Neural progenitor cell (in vitro differentiated cells): ENCODE data around the gene KRTAP2-3. TPM values are rescaled to one million over a fixed set of nuclear protein-coding genes. Genes with fewer than 3 reads are reported as not detected.
"Not testable (repeated sequence)": the region's sequence is repeated elsewhere in the genome, so short reads cannot be mapped to it uniquely, and the experiment has no call there.

Experiments
- DNase-seq: peaks from one replicate; pipeline ENCODE4 v3.0.0-alpha.2; 2016; ENCODE audit warnings: low spot score
- H2AFZ ChIP-seq: fragments of 200-600 bp; sonication (generic); replicated peaks from 2 replicates; pipeline ENCODE4 v1.6.1; 2016; ENCODE audit warnings: antibody characterized with exemption
- H3F3A ChIP-seq: fragments of 200-600 bp; sonication (generic); 2 replicates; pipeline ENCODE4 v1.6.1; 2016; ENCODE audit warnings: antibody characterized with exemption, low read depth
- H3K27ac ChIP-seq: fragments of 200-600 bp; sonication (generic); 2 replicates; pipeline ENCODE4 v1.5.1; 2016; ENCODE audit warnings: mild to moderate bottlenecking
- H3K27me3 ChIP-seq: fragments of 200-600 bp; sonication (generic); 2 replicates; pipeline ENCODE4 v1.6.1; 2016; ENCODE audit warnings: mild to moderate bottlenecking, moderate library complexity
- H3K36me3 ChIP-seq: fragments of 200-600 bp; sonication (generic); 2 replicates; pipeline ENCODE4 v1.5.1; 2016
- H3K4me1 ChIP-seq: fragments of 200-600 bp; sonication (generic); 2 replicates; pipeline ENCODE4 v1.6.1; 2016; ENCODE audit warnings: mixed run types
- H3K4me2 ChIP-seq: fragments of 200-600 bp; sonication (generic); 2 replicates; pipeline ENCODE4 v1.6.1; 2016
- H3K4me3 ChIP-seq: fragments of 200-600 bp; sonication (generic); 2 replicates; pipeline ENCODE4 v1.5.1; 2016
- H3K79me2 ChIP-seq: fragments of 200-600 bp; sonication (generic); 2 replicates; pipeline ENCODE4 v1.6.1; 2016; ENCODE audit warnings: low read depth
- H3K9ac ChIP-seq: fragments of 200-600 bp; sonication (generic); 2 replicates; pipeline ENCODE4 v1.6.1; 2016
- H3K9me3 ChIP-seq: fragments of 200-600 bp; sonication (generic); 2 replicates; pipeline ENCODE4 v1.5.1; 2016; ENCODE audit warnings: low read depth
- H4K20me1 ChIP-seq: fragments of 200-600 bp; sonication (generic); 2 replicates; pipeline ENCODE4 v1.6.1; 2016; ENCODE audit warnings: low read depth
- H3K27ac Mint-ChIP-seq: 3 replicates; pipeline ENCODE4 v1.8.0; 2021; ENCODE audit warnings: mixed read lengths
- H3K27me3 Mint-ChIP-seq: 2 replicates; pipeline ENCODE4 v1.8.0; 2022; ENCODE audit warnings: low read depth, mild to moderate bottlenecking, inconsistent platforms, moderate library complexity, mixed read lengths; ENCODE audit not compliant: insufficient read depth
- H3K36me3 Mint-ChIP-seq: 3 replicates; pipeline ENCODE4 v1.8.0; 2021; ENCODE audit warnings: mixed read lengths
- H3K4me1 Mint-ChIP-seq: 3 replicates; pipeline ENCODE4 v1.8.0; 2021; ENCODE audit warnings: mixed read lengths
- H3K4me3 Mint-ChIP-seq: 3 replicates; pipeline ENCODE4 v1.8.0; 2021; ENCODE audit warnings: mild to moderate bottlenecking, moderate library complexity, mixed read lengths
- H3K9me3 Mint-ChIP-seq: 3 replicates; pipeline ENCODE4 v1.8.0; 2020; ENCODE audit warnings: mixed read lengths
- EZH2 ChIP-seq: fragments of 200-600 bp; sonication (generic); IDR thresholded peaks from 2 replicates; pipeline ENCODE4 v1.6.1; 2017; ENCODE audit warnings: antibody characterized with exemption, mild to moderate bottlenecking, moderate library complexity
- EZH2phosphoT487 ChIP-seq: fragments of 200-600 bp; sonication (generic); IDR thresholded peaks from 2 replicates; pipeline ENCODE4 v1.6.1; 2017; ENCODE audit warnings: antibody characterized with exemption
- total RNA-seq: library from RNA; depleted of rRNA; stranded (reverse); fragments of >200 nt; gene quantifications from 2 replicates; pipeline ENCODE4 v1.2.3, GENCODE V29; 2015; ENCODE audit warnings: low replicate concordance
- TF ChIP-seq, protein P1 (sequence below): fragments of 200-600 bp; sonication (generic); IDR thresholded peaks from 2 replicates; pipeline ENCODE4 v1.5.1; 2017; ENCODE audit warnings: antibody characterized with exemption, mild to moderate bottlenecking

KRTAP2-3 gene
- total RNA-seq, 1 donor from 2014 or later = not detected

- H2AFZ ChIP-seq = no peak overlapping the region
- DNase-seq = no peak
- H3K4me1 Mint-ChIP-seq = no peaks in the 10 kb centered on the region
These were observed 22.0 kb downstream of the KRTAP2-3 start for GRCh38 chr17:41037853-41038350.

GRCh38 chr17:41034346-41034935, 25.5 kb downstream of the KRTAP2-3 start, which contains the start of gene KRTAP1-3:
Gene KRTAP1-3, minus strand, starts transcription at chr17:41034874. Its CDS starts 53 bp downstream, at chr17:41034821.
- H3K27ac ChIP-seq, H3K9ac ChIP-seq, H3K4me3 Mint-ChIP-seq, H3K4me3 ChIP-seq, H3K9me3 ChIP-seq, H2AFZ ChIP-seq, H3K9me3 Mint-ChIP-seq, H3K36me3 ChIP-seq, H3K79me2 ChIP-seq, H3K27me3 ChIP-seq, H3F3A ChIP-seq, H3K4me1 Mint-ChIP-seq, H3K27ac Mint-ChIP-seq, H4K20me1 ChIP-seq, H3K36me3 Mint-ChIP-seq, DNase-seq, H3K4me1 ChIP-seq, H3K27me3 Mint-ChIP-seq, H3K4me2 ChIP-seq: not testable (repeated sequence)

More at GRCh38 chr17:41037853-41038350, 22.0 kb downstream of the KRTAP2-3 start:
- TF ChIP-seq, protein P1, sequence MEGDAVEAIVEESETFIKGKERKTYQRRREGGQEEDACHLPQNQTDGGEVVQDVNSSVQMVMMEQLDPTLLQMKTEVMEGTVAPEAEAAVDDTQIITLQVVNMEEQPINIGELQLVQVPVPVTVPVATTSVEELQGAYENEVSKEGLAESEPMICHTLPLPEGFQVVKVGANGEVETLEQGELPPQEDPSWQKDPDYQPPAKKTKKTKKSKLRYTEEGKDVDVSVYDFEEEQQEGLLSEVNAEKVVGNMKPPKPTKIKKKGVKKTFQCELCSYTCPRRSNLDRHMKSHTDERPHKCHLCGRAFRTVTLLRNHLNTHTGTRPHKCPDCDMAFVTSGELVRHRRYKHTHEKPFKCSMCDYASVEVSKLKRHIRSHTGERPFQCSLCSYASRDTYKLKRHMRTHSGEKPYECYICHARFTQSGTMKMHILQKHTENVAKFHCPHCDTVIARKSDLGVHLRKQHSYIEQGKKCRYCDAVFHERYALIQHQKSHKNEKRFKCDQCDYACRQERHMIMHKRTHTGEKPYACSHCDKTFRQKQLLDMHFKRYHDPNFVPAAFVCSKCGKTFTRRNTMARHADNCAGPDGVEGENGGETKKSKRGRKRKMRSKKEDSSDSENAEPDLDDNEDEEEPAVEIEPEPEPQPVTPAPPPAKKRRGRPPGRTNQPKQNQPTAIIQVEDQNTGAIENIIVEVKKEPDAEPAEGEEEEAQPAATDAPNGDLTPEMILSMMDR = no peak
- TF ChIP-seq EZH2 = no peak
- TF ChIP-seq EZH2phosphoT487 = no peak
- Histone ChIP-seq H3K4me1 (no peaks in the 10 kb centered on the region), H3K9me3 (no peaks in the 10 kb centered on the region), H3K36me3 (no peaks in the 10 kb centered on the region), H3K4me2 (no peak overlapping the region), H3K27ac (no peak overlapping the region), H3K9ac (no peak overlapping the region), H3K4me3 (no peak overlapping the region), H3F3A (no peaks in the 10 kb centered on the region), H3K79me2 (no peaks in the 10 kb centered on the region), H3K27me3 (no peaks in the 10 kb centered on the region), H4K20me1 (no peaks in the 10 kb centered on the region)
- Mint-ChIP-seq H3K9me3 (no peaks in the 10 kb centered on the region), H3K27ac (no peak overlapping the region), H3K4me3 (no peak overlapping the region), H3K27me3 (peaks cover 2% of the 10 kb centered on the region), H3K36me3 (no peaks in the 10 kb centered on the region)

GRCh38 chr17:41029633-41030245, 30.2 kb downstream of the KRTAP2-3 start, which contains the start of gene KRTAP1-4:
Gene KRTAP1-4, minus strand, starts transcription at chr17:41030195. Its CDS starts 117 bp downstream, at chr17:41030078.
- H3K27me3 ChIP-seq = no peaks in the 10 kb centered on the region
- Mint-ChIP-seq H3K9me3 (no peaks in the 10 kb centered on the region), H3K36me3 (no peaks in the 10 kb centered on the region)

More at GRCh38 chr17:41029633-41030245, 30.2 kb downstream of the KRTAP2-3 start, which contains the start of gene KRTAP1-4:
- H3K9me3 ChIP-seq = no peaks in the 10 kb centered on the region
- no peak for TF ChIP-seq EZH2
- TF ChIP-seq, protein P1 = no peak
- TF ChIP-seq EZH2phosphoT487 = no peak
- H3K79me2 ChIP-seq = no peaks in the 10 kb centered on the region
- no peak within 1 kb of the TSS for H3K27ac ChIP-seq
- no peaks in the 10 kb centered on the region for H4K20me1 ChIP-seq
- H3K4me1 ChIP-seq = no peaks in the 10 kb centered on the region
- no peaks in the 10 kb centered on the region for H3K4me1 Mint-ChIP-seq
- H3K27me3 Mint-ChIP-seq = peaks cover 2% of the 10 kb centered on the region
- no peak within 1 kb of the TSS for H3K9ac ChIP-seq
- H3F3A ChIP-seq = no peaks in the 10 kb centered on the region
- no peak within 1 kb of the TSS for H3K27ac Mint-ChIP-seq
- H3K4me3 Mint-ChIP-seq = no peak within 1 kb of the TSS
- H3K36me3 ChIP-seq = no peaks in the 10 kb centered on the region
- no peak within 1 kb of the TSS for H3K4me2 ChIP-seq
- DNase-seq = no peak
- no peak within 1 kb of the TSS for H2AFZ ChIP-seq
- H3K4me3 ChIP-seq = no peak within 1 kb of the TSS
